HG03565 (cell line): Measurements from ENCODE around the gene CPLX3.

Experiments used
- ATAC-seq: cut with Tn5 transposase; IDR thresholded peaks from one replicate; pipeline ENCODE4 v1.9.1; 2021; ENCODE audit warnings: mild to moderate bottlenecking, moderate library complexity; ENCODE audit not compliant: unreplicated experiment

CPLX3 gene

DNA sequence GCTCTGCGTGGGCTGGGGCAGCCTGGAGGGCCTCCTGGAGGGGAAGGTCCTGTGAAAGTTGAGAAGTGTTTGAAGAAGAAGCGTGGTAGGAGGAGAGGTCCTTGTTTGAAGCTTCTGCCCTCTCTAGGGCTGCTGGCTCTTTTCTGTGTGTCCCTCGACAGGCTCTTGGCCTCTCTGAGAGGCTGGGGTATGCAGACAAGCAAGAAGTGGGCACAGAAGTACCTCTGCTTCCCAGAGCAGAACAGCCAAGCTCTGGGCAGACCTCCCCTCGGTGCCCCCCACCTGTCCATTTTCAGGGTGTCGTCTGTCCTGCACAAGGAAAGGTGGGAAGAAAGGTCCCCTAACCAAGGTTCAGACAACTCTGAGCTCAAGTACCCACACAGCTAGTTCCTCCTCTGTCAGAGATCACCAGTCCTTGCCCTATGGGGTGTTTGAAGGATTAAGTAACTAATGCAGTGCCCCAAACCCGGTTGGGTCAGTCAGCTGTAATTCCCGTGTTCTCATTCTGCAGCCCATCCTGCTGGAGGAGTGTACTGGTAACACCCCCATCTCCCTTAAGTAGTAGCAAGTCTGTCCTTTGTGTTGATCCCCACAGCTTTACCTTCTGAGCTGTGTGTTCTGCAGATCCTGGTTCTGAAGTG, 38.3 kb upstream of the CPLX3 start:
- no peak for ATAC-seq

DNA sequence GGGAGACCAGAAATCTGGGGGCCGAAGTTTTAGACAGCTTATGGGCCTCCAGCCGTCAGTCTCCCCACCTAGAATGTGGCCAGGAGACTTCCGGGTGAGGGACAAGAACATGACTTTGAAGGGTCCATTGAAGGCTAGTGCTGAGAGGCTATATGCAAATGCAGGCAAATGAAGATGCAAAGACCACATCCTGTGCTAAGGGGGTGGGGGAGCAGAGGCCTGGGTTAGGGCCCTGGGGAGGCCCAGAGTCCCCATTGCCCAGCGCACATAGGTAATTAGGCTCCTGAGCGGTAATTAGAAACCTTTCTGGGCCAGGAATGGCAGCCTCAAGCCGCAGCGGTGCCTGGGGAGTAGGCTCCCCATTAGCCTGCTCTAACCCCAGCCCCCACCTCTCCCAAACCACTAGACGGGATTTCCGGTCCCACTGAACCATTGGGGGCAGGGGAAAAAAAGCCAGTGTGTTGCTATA, 37.7 kb upstream of the CPLX3 start:
- no peak for ATAC-seq

- ATAC-seq = no peak
Measured at GRCh38 chr15:74789171-74789631, 37.2 kb upstream of the CPLX3 start.

DNA sequence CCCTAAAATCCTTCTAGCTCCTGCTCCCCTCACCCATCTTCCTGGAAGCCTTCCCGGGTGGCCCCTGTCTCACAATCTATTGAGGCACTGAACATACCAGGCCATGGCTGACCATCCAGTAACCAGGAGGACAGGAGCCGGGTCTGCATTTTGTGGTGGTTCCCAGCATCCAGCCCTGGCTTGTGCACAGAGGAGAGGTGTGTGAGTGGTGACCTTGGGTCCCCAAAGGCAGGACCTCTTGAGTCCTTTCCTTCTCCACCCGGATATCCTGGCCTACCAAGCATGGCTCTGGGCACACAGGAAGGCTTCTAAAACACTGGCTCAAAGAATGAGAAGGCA, 36.7 kb upstream of the CPLX3 start:
- ATAC-seq = no peak

DNA sequence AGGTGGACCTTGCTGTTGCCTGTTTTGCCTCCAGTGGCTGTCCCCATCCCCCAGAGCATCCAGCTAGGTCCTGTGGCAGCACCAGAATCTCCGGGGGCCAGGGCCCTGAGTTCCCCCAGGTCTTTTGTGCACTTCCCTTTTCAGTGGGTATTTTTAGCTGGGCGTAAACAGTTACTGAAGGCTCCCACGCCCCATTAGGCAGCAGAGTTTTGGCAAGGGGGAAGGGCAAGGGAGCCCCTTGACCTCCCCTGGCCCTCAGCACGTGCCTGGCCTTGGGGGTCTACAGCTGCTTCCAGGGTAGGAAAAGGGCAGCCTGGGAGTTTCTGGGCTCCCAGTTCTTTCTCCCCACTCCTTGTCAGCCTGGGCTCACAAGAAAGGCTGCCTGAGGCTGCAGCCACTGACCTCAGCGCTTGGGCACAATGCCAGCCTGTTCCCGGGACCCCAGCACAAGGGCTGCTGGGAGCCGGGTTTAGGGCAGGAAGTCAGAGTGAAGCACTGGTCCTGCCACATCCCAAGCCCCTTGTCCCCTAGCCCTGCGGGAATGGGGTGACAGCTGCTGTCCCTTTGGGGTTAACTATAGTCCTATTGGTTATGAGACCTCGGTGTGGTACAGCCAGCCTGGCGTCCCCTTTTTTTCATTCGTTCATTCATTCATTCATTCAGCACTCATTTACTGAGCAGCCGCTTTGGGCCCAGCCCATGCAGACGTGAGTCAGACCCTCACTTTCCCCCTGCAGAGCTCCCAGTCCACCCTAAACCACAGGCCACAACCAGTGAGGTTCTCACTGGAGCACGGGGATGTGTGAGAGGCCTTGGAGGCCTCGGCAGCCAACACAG, 36.1 kb upstream of the CPLX3 start:
- ATAC-seq = no peak

- no peak for ATAC-seq
Measured at GRCh38 chr15:74791007-74791406, 35.4 kb upstream of the CPLX3 start.

DNA sequence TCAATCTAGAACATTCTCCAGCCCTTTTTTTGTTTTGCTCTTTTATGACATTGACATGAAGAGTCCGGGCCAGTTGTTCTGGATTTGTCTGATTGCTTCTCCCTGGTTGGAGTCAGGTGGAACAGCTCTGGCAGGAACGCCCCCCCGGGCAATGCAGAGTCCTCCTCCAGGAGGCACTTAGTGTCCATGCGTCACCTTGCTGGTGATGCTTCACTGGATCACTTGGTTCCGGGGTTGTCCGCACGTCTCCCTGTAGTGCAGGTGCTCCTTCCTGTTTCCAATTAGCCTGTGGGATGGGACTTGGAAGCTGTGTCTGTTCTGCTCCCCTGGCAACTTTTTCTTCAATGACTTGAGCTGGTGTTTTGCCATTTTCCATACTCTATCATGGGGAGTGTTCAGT, 34.8 kb upstream of the CPLX3 start:
- no peak for ATAC-seq

- ATAC-seq = no peak
Measured at GRCh38 chr15:74792227-74793016, 34.0 kb upstream of the CPLX3 start.

DNA sequence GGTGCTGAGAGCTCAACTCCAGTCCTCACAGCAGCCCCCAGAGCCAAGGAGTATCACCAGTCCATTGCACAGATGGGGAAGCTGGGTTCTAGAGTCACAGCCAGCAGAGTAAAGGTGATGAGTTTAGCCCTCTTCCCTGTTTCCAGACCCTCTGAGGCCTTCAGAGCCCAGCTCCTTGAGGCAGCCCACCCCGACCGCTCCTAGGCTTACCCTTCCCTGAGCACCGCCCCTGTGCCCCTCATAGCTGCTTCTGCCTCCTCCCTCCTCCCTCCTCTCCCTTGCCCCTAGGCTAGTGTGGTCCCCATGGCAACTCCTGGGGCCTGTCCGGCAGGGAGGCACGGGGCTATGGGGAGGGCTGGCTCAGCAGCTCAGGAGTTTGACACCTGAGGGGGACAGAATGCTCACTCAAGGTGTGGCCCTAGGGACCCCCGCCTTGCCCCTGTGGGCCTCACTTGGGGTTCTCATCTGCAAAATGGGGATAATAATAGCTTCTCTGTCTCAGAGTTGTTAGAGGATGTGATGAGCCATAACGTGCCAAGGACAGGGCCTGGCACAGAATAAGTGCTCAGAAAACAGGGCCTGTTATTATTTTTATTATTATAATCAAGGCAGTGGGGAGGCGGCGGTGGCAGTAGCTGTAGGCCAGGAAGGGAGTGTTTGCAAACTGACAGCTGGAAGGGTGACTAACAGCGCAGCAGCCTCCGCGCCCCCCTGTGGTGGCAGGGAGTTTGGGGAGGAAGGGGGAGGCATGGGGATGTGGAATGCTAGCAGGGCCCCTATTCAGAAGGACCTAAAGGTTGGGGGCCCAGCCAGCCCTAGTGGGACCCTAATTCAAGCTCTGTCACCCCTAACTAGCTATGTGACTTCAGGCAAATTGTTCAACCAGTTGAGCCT, 33.0 kb upstream of the CPLX3 start:
- ATAC-seq = no peak

- ATAC-seq = no peak
Measured at GRCh38 chr15:74794248-74794969, 32.0 kb upstream of the CPLX3 start.

- no peak for ATAC-seq
Measured at GRCh38 chr15:74794970-74795349, 31.5 kb upstream of the CPLX3 start.

DNA sequence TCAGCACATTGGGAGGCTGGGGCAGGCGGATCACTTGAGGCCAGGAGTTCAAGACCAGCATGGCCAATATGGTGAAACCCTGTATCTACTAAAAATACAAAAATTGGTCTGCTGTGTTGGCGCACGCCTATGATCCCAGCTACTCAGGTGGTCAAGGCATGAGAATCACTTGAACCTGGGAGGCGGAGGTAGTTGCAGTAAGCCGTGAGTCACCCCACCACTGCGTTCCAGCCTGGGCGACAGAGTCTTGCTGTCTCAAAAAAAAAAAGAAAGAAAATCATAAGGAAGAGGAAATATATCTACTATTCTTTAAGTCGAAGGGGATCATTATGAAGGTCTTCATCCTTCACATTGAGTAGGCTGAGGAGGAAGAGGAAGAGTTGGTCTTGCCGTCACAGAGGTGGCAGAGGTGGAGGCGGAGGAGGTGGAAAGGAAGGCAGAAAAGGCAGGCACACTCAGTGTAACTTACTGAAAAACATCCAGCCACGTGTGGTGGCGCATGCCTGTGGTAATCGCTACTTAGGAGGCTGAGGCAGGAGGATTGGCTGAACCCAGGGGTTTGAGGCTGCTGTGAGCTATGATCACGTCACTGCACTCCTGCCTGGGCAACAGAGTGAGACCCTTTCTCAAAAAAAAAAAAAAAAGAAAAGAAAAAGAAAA, 30.3 kb upstream of the CPLX3 start:
- no peak for ATAC-seq

GRCh38 chr15:74798388-74799254, 27.8 kb upstream of the CPLX3 start:
- no peak for ATAC-seq

GRCh38 chr15:74799255-74799855, 27.1 kb upstream of the CPLX3 start:
- ATAC-seq = no peak

GRCh38 chr15:74799856-74800558, 26.4 kb upstream of the CPLX3 start:
- no peak for ATAC-seq

DNA sequence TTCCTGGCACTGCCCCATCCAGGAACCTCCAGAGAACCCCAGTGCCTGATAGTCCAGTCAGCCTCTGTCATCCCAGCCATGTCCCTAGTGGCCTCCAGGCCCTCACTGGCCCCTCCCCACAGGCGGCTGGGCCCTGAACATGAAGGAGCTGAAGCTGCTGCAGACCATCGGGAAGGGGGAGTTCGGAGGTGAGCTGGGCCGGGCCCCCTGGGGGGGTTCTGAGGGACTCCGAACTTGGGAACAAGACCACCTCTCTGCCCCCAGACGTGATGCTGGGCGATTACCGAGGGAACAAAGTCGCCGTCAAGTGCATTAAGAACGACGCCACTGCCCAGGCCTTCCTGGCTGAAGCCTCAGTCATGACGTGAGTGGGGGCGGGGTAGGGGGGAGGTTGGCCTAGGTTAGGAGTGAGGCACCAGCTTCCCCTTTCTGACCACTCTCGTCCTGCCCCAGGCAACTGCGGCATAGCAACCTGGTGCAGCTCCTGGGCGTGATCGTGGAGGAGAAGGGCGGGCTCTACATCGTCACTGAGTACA, 25.8 kb upstream of the CPLX3 start:
- ATAC-seq = no peak

DNA sequence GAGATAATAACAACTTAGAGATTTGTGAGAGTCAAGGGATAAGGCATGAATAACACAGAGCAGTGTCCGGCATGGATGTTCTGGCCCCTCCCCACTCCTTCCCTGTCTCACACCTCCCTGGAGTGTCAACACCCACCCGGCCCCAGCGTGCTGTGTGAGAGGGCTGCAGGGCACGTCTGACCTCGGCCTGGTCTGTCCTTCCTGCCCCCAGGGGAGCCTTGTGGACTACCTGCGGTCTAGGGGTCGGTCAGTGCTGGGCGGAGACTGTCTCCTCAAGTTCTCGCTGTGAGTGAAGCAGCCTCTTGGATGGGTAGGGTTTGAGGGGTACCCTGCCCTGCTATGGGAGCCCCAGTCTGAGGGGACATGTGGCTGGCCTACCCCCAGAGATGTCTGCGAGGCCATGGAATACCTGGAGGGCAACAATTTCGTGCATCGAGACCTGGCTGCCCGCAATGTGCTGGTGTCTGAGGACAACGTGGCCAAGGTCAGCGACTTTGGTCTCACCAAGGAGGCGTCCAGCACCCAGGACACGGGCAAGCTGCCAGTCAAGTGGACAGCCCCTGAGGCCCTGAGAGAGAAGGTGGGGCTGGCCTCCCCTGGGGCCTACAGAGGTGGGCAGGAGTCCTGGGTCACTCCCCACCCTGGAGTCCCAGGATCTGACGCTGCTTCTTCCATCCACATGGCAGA, 25.0 kb upstream of the CPLX3 start:
- ATAC-seq = no peak
